HG02943 (cell line): ENCODE data around the gene SLC23A2.

Experiments
- ATAC-seq: cut with Tn5 transposase; IDR thresholded peaks from one replicate; pipeline ENCODE4 v1.9.1; 2021; ENCODE audit warnings: mild to moderate bottlenecking, low read depth, moderate library complexity; ENCODE audit not compliant: unreplicated experiment

Gene SLC23A2

GRCh38 chr20:4971064-4971463 lies 30.2 kb downstream of the SLC23A2 start:
- no peak for ATAC-seq

GRCh38 chr20:4967752-4968477 lies 33.4 kb downstream of the SLC23A2 start:
- no peak for ATAC-seq

GRCh38 chr20:4966826-4967751 lies 34.2 kb downstream of the SLC23A2 start:
- ATAC-seq = no peak

- no peak for ATAC-seq
Observed at GRCh38 chr20:4962241-4962855, 39.0 kb downstream of the SLC23A2 start.

GRCh38 chr20:4961746-4962145 lies 39.6 kb downstream of the SLC23A2 start:
- no peak for ATAC-seq

GRCh38 chr20:4959592-4959991 lies 41.7 kb downstream of the SLC23A2 start:
- ATAC-seq = no peak

GRCh38 chr20:4957939-4958362 lies 43.4 kb downstream of the SLC23A2 start:
- ATAC-seq = no peak

GRCh38 chr20:4957187-4957586 lies 44.1 kb downstream of the SLC23A2 start:
- no peak for ATAC-seq

GRCh38 chr20:4956200-4956810 lies 45.0 kb downstream of the SLC23A2 start:
- no peak for ATAC-seq

GRCh38 chr20:4953881-4954280 lies 47.4 kb downstream of the SLC23A2 start:
- ATAC-seq = no peak

- no peak for ATAC-seq
Observed at GRCh38 chr20:4952229-4952628, 49.1 kb downstream of the SLC23A2 start.

GRCh38 chr20:4951299-4951698 lies 50.0 kb downstream of the SLC23A2 start:
- ATAC-seq = no peak

GRCh38 chr20:4950841-4951240 lies 50.5 kb downstream of the SLC23A2 start:
- no peak for ATAC-seq

- ATAC-seq = no peak
Observed at GRCh38 chr20:4950437-4950836, 50.9 kb downstream of the SLC23A2 start.

GRCh38 chr20:4949833-4950178 lies 51.5 kb downstream of the SLC23A2 start:
- ATAC-seq = no peak

- ATAC-seq = no peak
Observed at GRCh38 chr20:4947817-4948559, 53.3 kb downstream of the SLC23A2 start.

- no peak for ATAC-seq
Observed at GRCh38 chr20:4946986-4947385, 54.3 kb downstream of the SLC23A2 start.

- no peak for ATAC-seq
Observed at GRCh38 chr20:4946585-4946984, 54.7 kb downstream of the SLC23A2 start.

- no peak for ATAC-seq
Observed at GRCh38 chr20:4944518-4945313, 56.6 kb downstream of the SLC23A2 start.
